ENCODE data around the gene DDC. TPM values are rescaled to one million over a fixed set of nuclear protein-coding genes. Genes with fewer than 3 reads are reported as not detected.

The DDC gene
- total RNA-seq, 1 experiment from 2014 or later: 87.0 TPM

GRCh38 chr7:50456371-50457123 lies 108.7 kb downstream of the DDC start:
- no peak overlapping the region for H3K27ac Mint-ChIP-seq (ENCODE audit: unreplicated experiment)
- Histone ChIP-seq H3K36me3 (ENCODE audit: control insufficient read depth, insufficient read depth, low read length) (no peaks in the 10 kb centered on the region), H3K4me1 (no peaks in the 10 kb centered on the region), H3K9me3 (no peaks in the 10 kb centered on the region), H3K27me3 (replicated peaks; ENCODE audit: control insufficient read depth, insufficient read depth, low read length) (no peaks in the 10 kb centered on the region), H3K4me3 (ENCODE audit: low read depth, low read length) (no peak overlapping the region)
- H3K4me1 Mint-ChIP-seq (ENCODE audit: low read depth, unreplicated experiment): no peaks in the 10 kb centered on the region
- H3K9me3 Mint-ChIP-seq (ENCODE audit: unreplicated experiment): no peaks in the 10 kb centered on the region
- ChIA-PET POLR2A (interaction anchor here (0.5 kb wide), 1 partner anchor 879 kb away, joined by 3 read pairs; no protein-coding TSS in a partner anchor), CTCF (no interaction called here)
- DNase-seq: no peak
- BruUV-seq (replicated peaks): no TSS peak
- no peak overlapping the region for H3K4me3 Mint-ChIP-seq (ENCODE audit: unreplicated experiment)
- H3K27me3 Mint-ChIP-seq (ENCODE audit: insufficient read depth, unreplicated experiment): no peaks in the 10 kb centered on the region
- TF ChIP-seq CTCF (IDR thresholded peaks at IDR 0.05; ENCODE audit: insufficient read depth in 1 of 2, low read depth in 1 of 2, low read length in 1 of 2, severe bottlenecking in 1 of 2, unreplicated experiment in 1 of 2): no peak
- intact Hi-C loops (cut with micrococcal nuclease; ENCODE audit: unreplicated experiment): no loop called here
- peaks cover 14% of the 10 kb centered on the region for H3K36me3 Mint-ChIP-seq (ENCODE audit: insufficient read depth, unreplicated experiment)

DNA sequence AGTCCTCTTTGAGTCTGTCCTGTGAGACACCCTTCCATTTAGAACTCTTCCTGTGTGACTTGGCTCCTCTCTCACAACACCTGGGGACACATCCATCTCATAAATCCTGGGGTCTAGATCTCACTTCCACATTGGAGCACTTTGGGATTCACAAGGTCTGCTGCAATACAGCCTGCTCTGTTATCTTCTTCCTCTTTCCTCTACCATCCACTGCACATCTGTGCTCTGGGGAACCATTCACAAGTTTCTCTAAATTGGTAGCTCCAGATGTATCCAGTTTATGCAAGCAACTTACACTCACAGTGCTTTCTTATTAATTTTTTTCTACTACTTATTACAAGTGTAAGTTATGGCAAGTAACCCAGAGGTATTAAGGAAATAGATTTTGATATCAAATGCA lies 109.5 kb downstream of the DDC start:
- Mint-ChIP-seq H3K9me3 (ENCODE audit: unreplicated experiment) (no peaks in the 10 kb centered on the region), H3K27ac (ENCODE audit: unreplicated experiment) (no peak overlapping the region), H3K36me3 (ENCODE audit: insufficient read depth, unreplicated experiment) (peaks cover 10% of the 10 kb centered on the region), H3K4me3 (ENCODE audit: unreplicated experiment) (no peak overlapping the region), H3K4me1 (ENCODE audit: low read depth, unreplicated experiment) (no peaks in the 10 kb centered on the region), H3K27me3 (ENCODE audit: insufficient read depth, unreplicated experiment) (no peaks in the 10 kb centered on the region)
- intact Hi-C loops (cut with micrococcal nuclease; ENCODE audit: unreplicated experiment): no loop called here
- no peak for DNase-seq
- Histone ChIP-seq H3K36me3 (ENCODE audit: control insufficient read depth, insufficient read depth, low read length) (no peaks in the 10 kb centered on the region), H3K27me3 (replicated peaks; ENCODE audit: control insufficient read depth, insufficient read depth, low read length) (no peaks in the 10 kb centered on the region), H3K4me3 (ENCODE audit: low read depth, low read length) (no peak overlapping the region), H3K4me1 (0 out of 2 replicates have a peak, but pooled peaks cover 3% of the 10 kb centered on the region), H3K9me3 (no peaks in the 10 kb centered on the region)
- ChIA-PET CTCF (no interaction called here), POLR2A (no interaction called here)
- BruUV-seq (replicated peaks): no TSS peak
- TF ChIP-seq CTCF (IDR thresholded peaks at IDR 0.05; ENCODE audit: insufficient read depth in 1 of 2, low read depth in 1 of 2, low read length in 1 of 2, severe bottlenecking in 1 of 2, unreplicated experiment in 1 of 2): no peak

- intact Hi-C loops (cut with micrococcal nuclease; ENCODE audit: unreplicated experiment): no loop called here
- peaks cover 10% of the 10 kb centered on the region for H3K36me3 Mint-ChIP-seq (ENCODE audit: insufficient read depth, unreplicated experiment)
- TF ChIP-seq CTCF (IDR thresholded peaks at IDR 0.05; ENCODE audit: insufficient read depth in 1 of 2, low read depth in 1 of 2, low read length in 1 of 2, severe bottlenecking in 1 of 2, unreplicated experiment in 1 of 2): no peak
- POLR2A ChIA-PET: no interaction called here
- no peak overlapping the region for H3K4me3 Mint-ChIP-seq (ENCODE audit: unreplicated experiment)
- no peaks in the 10 kb centered on the region for H3K4me1 Mint-ChIP-seq (ENCODE audit: low read depth, unreplicated experiment)
- Histone ChIP-seq H3K9me3 (no peaks in the 10 kb centered on the region), H3K36me3 (ENCODE audit: control insufficient read depth, insufficient read depth, low read length) (no peaks in the 10 kb centered on the region), H3K27me3 (replicated peaks; ENCODE audit: control insufficient read depth, insufficient read depth, low read length) (no peaks in the 10 kb centered on the region), H3K4me1 (0 out of 2 replicates have a peak, but pooled peaks cover 4% of the 10 kb centered on the region), H3K4me3 (ENCODE audit: low read depth, low read length) (no peak overlapping the region)
- no peak for DNase-seq
- H3K9me3 Mint-ChIP-seq (ENCODE audit: unreplicated experiment): no peaks in the 10 kb centered on the region
- no TSS peak for BruUV-seq (replicated peaks)
- no peak overlapping the region for H3K27ac Mint-ChIP-seq (ENCODE audit: unreplicated experiment)
- CTCF ChIA-PET: no interaction called here
- no peaks in the 10 kb centered on the region for H3K27me3 Mint-ChIP-seq (ENCODE audit: insufficient read depth, unreplicated experiment)
Observed at GRCh38 chr7:50454968-50455367, 110.2 kb downstream of the DDC start.

Measured in Caco-2 (cell line).